GM12875 (cell line): Measurements from ENCODE around the gene NFASC.

Source experiments
- H3K4me3 ChIP-seq: one replicate; pipeline ENCODE4 v1.5.1; 2011; ENCODE audit warnings: low read depth, low read length, control low read depth
- CTCF ChIP-seq: IDR thresholded peaks from 2 replicates; pipeline ENCODE4 v1.5.1; 2011; ENCODE audit warnings: low read depth, mild to moderate bottlenecking, control low read depth, inconsistent platforms, low read length, moderate library complexity, borderline replicate concordance; ENCODE audit not compliant: insufficient read depth

The NFASC gene

GRCh38 chr1:205056956-205057568 is 186.4 kb downstream of the NFASC start:
- no peak for TF ChIP-seq CTCF
- no peak overlapping the region for H3K4me3 ChIP-seq

- no peak for TF ChIP-seq CTCF
- H3K4me3 ChIP-seq: no peak overlapping the region
Measured at GRCh38 chr1:205057808-205058575, 187.3 kb downstream of the NFASC start.

GRCh38 chr1:205058853-205059252 is 188.2 kb downstream of the NFASC start:
- no peak for TF ChIP-seq CTCF
- no peak overlapping the region for H3K4me3 ChIP-seq

- H3K4me3 ChIP-seq: no peak overlapping the region
- TF ChIP-seq CTCF: no peak
Measured at GRCh38 chr1:205059660-205060059, 189.0 kb downstream of the NFASC start.

GRCh38 chr1:205060746-205061145 is 190.1 kb downstream of the NFASC start:
- TF ChIP-seq CTCF: no peak

GRCh38 chr1:205061227-205061626 is 190.6 kb downstream of the NFASC start:
- TF ChIP-seq CTCF: no peak
- no peak overlapping the region for H3K4me3 ChIP-seq

More at GRCh38 chr1:205060746-205061145, 190.1 kb downstream of the NFASC start:
- H3K4me3 ChIP-seq: no peak overlapping the region

- TF ChIP-seq CTCF: peak; percentile 87
- H3K4me3 ChIP-seq: no peak overlapping the region
Measured at GRCh38 chr1:205061665-205062069, 191.0 kb downstream of the NFASC start.
